Epidermal melanocyte (primary cell): ENCODE results near the gene HLCS.
"Not testable (repeated sequence)": the region's sequence is repeated elsewhere in the genome, so short reads cannot be mapped to it uniquely, and the experiment has no call there.

ENCODE experiments used
- DNase-seq: peaks from one replicate; pipeline ENCODE4 v3.0.0; 2011; ENCODE audit warnings: low spot score; ENCODE audit not compliant: insufficient read length

The HLCS gene

GRCh38 chr21:36966066-36966820, at the start of gene HLCS:
HLCS (minus strand) TSS chr21:36966669; CDS start chr21:36966638, 31 bp downstream.
- DNase-seq = no peak

DNA sequence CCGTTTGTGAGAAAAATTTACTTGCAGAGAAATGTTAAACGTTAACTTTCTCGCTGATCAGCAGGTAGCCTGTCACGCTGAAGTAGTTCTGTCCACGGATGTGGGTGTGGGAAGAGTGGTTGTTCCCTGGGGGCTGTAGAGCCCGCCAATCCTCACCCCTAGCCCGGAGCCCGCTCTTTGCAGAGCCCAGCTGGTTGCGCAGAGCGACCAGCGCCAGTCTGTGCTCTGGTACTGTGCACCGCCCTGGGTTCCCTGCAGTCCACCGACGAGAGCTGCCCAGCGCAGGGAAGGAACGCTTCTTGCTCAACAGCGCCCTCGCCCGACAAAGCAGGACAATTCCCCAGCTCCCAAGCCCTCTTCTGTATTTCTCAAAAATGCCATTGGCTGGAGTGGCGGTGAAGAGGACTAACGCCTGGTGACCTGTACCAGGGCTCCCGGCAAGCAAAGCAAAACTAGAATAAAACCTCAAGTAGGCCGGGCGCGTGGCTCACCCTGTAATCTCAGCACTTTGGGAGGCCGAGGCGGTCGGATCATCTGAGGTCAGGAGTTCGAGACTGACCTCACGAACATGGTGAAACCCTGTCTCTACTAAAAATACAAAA, 43.4 kb upstream of the HLCS start:
- DNase-seq = peak; percentile 73

- DNase-seq = no peak
Measured at GRCh38 chr21:37008724-37009123, 42.3 kb upstream of the HLCS start.

- DNase-seq = no peak
Measured at GRCh38 chr21:37006486-37007291, 40.2 kb upstream of the HLCS start, which contains the start of gene RIPPLY3. RIPPLY3 (plus strand) TSS chr21:37006702; CDS start chr21:37006773, 71 bp downstream.

DNA sequence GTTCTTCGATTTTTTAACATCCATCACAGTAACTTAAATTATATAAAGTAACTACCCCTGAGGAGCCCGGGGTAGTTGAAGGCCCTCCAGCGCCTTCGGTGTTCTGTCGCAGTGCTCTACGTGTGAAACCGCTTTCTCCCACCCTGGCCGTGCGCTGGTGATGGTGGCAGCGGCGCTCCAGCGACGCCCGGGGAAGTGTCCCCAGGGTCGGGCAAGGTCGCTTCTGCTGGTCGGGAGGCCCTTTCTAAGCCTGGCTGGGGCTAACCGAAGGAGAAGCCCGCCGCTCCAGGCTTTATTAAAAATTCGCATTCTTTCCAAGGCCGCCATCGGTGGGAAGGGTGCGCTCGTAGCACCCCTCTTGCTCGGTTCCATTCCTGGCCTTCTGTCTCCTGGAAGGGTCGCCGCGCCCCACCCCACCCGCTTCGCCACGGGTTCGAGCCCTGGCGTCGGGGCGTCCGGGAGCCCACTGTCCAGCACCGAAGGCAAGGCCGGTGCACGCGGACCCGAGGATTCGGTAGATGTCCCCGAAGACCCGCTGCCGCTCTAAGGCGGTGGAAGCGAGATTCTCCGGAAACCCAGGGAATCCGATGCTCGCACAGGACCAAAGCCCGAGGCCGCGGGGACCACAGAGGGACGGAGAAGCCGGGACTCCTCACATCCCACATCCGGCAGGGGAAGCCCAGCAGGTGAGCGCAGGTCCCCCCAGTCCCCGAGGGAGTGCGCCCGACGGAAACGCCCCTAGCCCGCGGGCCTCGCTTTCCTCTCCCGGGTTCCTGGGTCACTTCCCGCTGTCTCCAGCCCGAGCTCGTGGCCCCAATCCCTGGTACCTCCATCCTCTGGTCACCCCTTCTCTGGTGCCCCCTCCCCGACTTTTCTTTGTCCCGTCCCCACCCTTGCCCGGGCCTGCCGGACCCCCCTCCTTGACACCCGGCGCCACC, 39.3 kb upstream of the HLCS start:
- DNase-seq = no peak

GRCh38 chr21:37003917-37004316, 37.4 kb upstream of the HLCS start:
- DNase-seq = not testable (repeated sequence)

DNA sequence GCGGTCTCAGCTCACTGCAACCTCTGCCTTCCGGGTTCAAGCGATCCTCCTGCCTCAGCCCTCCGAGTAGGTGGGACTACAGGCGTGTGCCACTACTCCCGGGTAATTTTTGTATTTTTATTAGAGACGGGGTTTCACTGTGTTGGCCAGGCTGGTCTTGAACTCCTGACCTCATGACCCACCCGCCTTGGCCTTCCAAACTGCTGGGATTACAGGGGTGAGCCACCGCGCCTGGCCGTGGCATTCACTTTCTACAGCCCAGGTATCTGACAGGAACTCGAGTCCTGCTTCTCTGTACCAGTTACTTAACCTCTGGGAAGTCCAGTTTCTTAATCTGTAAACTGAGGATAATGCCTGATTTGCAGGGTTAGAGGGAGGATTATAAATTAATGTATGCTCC, 36.4 kb upstream of the HLCS start:
- not testable (repeated sequence) for DNase-seq

DNA sequence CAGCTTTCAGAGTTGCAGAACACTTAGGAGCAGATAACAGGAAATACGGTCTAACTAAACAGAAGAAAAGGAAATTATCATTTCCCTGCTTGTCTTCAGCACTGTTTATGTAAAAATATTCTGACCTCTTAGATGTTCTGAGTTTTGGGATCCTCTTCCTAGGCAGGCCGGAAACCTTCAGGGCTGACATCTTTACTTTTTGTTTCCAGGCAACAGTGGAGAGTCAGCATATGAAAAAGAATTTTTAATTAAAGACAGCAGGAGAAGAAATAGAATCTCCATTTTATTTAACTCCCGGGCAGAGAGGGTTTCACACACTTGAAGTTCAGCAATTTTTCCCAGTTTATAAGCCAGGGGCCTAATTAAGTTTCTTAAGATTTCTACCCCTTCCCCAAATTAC, 35.0 kb upstream of the HLCS start:
- DNase-seq = no peak

GRCh38 chr21:37000381-37000780, 33.9 kb upstream of the HLCS start:
- DNase-seq = no peak

DNA sequence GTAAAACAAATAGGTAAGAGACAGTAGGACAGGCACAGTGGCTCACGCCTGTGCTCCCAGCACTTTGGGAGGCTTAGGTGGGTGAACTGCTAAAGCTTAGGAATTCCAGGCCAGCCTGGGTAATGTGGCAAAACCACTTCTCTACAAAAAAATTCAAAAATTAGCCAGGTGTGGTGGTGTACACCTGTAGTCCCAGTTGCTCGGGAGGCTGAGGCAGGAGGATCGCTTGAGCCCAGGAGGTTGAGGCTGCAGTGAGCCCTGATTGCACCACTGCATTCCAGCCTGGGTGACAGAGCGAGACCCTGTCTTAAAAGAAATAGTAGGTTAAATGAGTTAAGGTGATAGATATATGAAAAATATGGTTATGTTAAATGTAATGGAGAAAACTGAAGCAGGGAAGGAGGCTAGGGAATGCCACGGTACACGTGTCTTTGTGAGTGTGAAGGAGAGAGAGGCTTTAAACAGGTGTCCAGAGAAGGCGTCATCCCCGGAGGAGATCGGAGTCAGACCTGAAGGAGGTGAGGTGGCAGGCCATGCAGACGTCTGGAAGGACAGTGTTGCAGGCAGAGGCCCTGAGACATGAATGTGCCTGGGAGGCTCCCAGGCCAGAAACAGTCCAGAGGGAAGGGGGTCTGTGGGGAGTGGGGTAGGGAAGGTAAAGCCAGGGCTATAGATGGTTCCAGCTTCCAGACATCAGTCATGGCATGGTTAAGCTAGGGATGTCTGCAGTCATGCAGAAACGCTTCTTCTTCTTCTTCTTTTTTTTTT, 32.8 kb upstream of the HLCS start:
- no peak for DNase-seq

- not testable (repeated sequence) for DNase-seq
Measured at GRCh38 chr21:36995285-36995684, 28.8 kb upstream of the HLCS start.

DNA sequence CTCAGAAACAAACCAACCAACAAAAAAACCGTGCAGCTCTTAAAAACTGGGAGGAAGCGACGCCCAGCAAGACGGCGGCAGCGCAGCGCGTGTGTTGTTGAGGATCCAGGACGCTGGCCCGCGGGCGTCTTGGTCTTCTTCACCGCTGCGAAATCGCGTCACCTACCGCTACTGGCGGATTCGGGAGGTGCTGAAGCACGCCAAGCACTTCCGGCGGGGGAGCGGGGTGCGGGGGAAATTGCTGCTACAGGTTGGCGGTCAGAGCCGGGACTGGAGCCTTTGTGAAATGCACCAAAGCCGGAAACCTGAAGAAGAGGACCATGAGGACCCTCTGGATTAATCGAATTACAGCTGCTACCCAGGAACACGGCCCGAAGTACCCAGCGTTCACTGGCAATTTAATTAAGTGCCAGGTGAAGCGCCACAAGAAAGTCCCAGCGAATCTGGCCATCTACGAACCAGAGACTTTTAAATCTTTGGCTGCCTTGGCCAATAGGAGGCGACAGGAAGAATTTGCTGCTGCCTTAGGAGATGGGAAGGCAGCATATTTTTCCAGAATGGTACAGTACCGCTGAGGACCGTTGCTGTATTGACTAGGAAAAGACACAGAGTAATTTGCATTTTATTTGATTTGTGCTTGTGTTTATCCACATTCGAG, 28.2 kb upstream of the HLCS start:
- no peak for DNase-seq

DNA sequence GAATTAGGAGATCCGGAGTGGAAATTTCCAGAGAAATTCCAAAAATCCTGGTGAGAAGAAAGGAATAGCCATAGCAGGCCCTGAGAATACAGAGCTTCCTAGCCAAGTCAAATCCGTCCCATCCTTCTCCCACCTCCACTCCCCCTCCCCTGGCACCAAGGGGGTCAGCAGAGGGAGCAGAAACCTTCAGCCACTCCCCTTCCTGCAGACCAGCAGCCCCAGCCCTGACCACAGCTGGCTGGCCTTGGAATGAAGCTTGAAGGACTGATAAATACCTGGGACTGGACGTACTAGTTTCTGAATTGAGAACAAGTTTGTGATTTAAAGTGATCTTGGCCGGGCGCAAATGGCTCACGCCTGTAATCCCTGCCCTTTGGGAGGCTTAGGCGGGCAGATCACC, 26.2 kb upstream of the HLCS start:
- DNase-seq = no peak

DNA sequence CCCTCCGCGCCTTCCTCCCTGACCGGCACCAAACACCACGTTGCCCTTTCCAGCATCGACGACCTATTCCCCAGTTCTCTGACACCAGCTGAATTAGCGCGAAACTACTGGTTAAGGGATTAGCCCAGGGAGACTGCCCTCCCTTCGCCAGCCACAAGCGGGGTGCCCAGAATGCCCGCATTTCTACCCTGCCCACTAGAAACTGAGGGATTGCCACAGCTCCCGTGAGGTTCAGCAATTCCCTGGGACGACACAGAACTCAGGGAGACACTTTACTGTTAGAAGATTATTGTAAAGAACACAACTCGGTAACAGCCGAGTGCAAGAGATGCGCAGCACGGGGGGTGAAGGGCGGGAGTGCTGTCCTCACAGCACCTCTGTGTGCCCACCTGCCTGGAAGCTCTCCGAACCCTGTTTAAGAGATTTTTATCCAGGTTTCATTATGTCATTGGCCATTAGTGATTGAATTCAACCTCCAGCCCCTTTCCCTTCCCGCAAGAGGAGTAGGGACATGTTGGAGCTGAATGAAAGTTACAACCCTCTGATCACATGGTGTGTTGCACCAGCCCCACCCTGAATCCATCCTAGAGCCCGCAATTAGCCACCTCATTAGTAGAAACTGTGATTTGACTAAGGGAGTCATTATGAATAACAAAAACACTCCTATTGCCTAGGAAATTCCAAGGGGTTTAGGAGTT, 24.2 kb upstream of the HLCS start:
- no peak for DNase-seq

GRCh38 chr21:36989699-36990507, 23.4 kb upstream of the HLCS start:
- DNase-seq = peak; percentile 97

GRCh38 chr21:36989199-36989698, 22.8 kb upstream of the HLCS start:
- DNase-seq = not testable (repeated sequence)

DNA sequence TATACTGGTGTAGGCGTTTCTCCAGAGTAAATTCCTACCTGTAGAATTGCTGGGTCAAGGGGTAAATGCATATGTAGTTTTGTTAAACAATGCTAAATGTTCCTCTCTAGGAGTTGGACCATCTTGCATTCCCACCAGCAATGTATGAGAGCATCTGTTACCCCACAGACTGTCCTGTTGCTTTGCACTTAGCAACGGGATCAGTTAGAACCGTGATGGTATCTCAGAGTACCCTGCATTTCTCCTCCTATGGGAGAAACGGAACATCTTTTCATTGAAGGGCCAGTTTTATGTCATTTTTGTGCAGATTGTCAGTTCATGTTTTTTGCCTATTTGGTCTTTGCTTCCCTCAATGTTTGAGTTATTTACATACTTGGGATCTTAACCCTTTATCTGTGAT, 22.1 kb upstream of the HLCS start:
- DNase-seq = no peak

- no peak for DNase-seq
Measured at GRCh38 chr21:36987845-36988244, 21.4 kb upstream of the HLCS start.
